Measurements from ENCODE around the gene PPT2.

PPT2 gene

GRCh38 chr6:32153564-32154513 lies at the start of gene PPT2:
Gene PPT2 (plus strand): TSS chr6:32154141. CDS start chr6:32154595, 454 bp downstream.
- DNase-seq = peak; percentile 73

GRCh38 chr6:32105433-32105832 lies 48.5 kb upstream of the PPT2 start:
- DNase-seq = no peak

GRCh38 chr6:32107406-32107805 lies 46.5 kb upstream of the PPT2 start:
- DNase-seq = no peak

GRCh38 chr6:32108094-32108627 lies 45.8 kb upstream of the PPT2 start:
- no peak for DNase-seq

GRCh38 chr6:32108727-32109113 lies 45.2 kb upstream of the PPT2 start:
- DNase-seq = no peak

- no peak for DNase-seq
Measured at GRCh38 chr6:32109114-32109764, 44.7 kb upstream of the PPT2 start, which contains the start of gene TNXB. Gene TNXB (minus strand): TSS chr6:32109338. CDS start chr6:32098198, 11,140 bp downstream.

- DNase-seq = no peak
Measured at GRCh38 chr6:32109765-32110160, 44.2 kb upstream of the PPT2 start.

GRCh38 chr6:32110632-32111031 lies 43.3 kb upstream of the PPT2 start:
- no peak for DNase-seq

- DNase-seq = no peak
Measured at GRCh38 chr6:32111424-32112066, 42.4 kb upstream of the PPT2 start.

- no peak for DNase-seq
Measured at GRCh38 chr6:32112431-32112980, 41.4 kb upstream of the PPT2 start.

GRCh38 chr6:32113386-32114352 lies 40.3 kb upstream of the PPT2 start:
- DNase-seq = no peak

GRCh38 chr6:32114796-32115195 lies 39.1 kb upstream of the PPT2 start:
- no peak for DNase-seq

GRCh38 chr6:32115623-32116022 lies 38.3 kb upstream of the PPT2 start:
- DNase-seq = no peak

- no peak for DNase-seq
Measured at GRCh38 chr6:32116674-32117073, 37.3 kb upstream of the PPT2 start.

GRCh38 chr6:32117461-32117860 lies 36.5 kb upstream of the PPT2 start:
- DNase-seq = no peak

- peak; percentile 67 for DNase-seq
Measured at GRCh38 chr6:32118782-32119628, 34.9 kb upstream of the PPT2 start.

- DNase-seq = no peak
Measured at GRCh38 chr6:32120573-32121059, 33.3 kb upstream of the PPT2 start.

GRCh38 chr6:32123681-32124080 lies 30.3 kb upstream of the PPT2 start:
- DNase-seq = no peak

- DNase-seq = no peak
Measured at GRCh38 chr6:32126880-32127279, 27.1 kb upstream of the PPT2 start.

- no peak for DNase-seq
Measured at GRCh38 chr6:32127409-32127716, 26.6 kb upstream of the PPT2 start.

All from activated CD8-positive, alpha-beta memory T cell treated with anti-CD3 and anti-CD28 coated beads, Interleukin-2, amount 50 U/mL, for 4 hours (primary cell).